ENCODE measurements around the gene THSD7B.

DNA sequence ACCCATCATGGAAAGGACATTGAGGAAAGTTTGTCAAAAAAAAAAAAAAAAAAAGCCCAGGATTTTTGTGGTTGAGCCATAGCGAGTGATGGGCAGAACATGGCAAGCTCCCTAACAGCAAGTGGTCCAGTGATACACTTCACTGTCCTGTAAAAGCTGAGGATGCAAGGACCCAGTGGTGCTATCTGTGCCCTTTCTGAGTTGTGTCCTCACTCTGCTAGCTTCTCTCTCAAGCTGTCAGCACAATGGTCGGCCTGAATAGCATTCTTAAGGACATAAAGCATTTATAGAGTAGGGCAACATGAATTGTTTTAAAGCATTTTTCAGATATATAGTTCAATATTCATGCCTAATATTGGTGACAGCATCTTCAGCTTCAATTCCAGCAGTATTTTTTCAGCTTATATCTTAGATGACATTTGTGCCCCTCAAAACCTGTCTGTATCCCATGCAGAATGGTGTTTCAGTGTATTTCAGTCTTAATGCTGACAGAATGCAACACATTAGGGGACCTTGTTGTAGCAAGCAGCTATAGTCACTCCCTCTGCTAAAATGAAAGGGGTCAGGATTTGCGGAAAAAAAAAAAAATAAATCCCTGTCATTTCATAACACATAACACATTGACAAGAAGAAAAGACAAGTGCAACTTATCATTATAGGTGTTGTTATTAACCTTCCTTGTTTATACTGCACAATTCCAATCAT lies 496.7 kb downstream of the THSD7B start:
- TF ChIP-seq, protein P1, sequence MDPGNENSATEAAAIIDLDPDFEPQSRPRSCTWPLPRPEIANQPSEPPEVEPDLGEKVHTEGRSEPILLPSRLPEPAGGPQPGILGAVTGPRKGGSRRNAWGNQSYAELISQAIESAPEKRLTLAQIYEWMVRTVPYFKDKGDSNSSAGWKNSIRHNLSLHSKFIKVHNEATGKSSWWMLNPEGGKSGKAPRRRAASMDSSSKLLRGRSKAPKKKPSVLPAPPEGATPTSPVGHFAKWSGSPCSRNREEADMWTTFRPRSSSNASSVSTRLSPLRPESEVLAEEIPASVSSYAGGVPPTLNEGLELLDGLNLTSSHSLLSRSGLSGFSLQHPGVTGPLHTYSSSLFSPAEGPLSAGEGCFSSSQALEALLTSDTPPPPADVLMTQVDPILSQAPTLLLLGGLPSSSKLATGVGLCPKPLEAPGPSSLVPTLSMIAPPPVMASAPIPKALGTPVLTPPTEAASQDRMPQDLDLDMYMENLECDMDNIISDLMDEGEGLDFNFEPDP (CRISPR knock-in tag; IDR thresholded peaks at IDR 0.05) = no peak
- TF ChIP-seq ELF1 (tag; IDR thresholded peaks at IDR 0.05) (no peak), MTA1 (IDR thresholded peaks at IDR 0.05; ENCODE audit: borderline replicate concordance) (no peak), MAFK (IDR thresholded peaks at IDR 0.05; ENCODE audit: low read length) (no peak), ZNF143 (CRISPR knock-in tag; IDR thresholded peaks at IDR 0.05) (no peak), CCAR2 (IDR thresholded peaks at IDR 0.05; ENCODE audit: low read depth, low read length) (no peak)
- TF ChIP-seq, protein P2, sequence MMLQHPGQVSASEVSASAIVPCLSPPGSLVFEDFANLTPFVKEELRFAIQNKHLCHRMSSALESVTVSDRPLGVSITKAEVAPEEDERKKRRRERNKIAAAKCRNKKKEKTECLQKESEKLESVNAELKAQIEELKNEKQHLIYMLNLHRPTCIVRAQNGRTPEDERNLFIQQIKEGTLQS (IDR thresholded peaks at IDR 0.05) = no peak
- TF ChIP-seq, protein P2 (CRISPR knock-in tag; conservative IDR thresholded peaks at IDR 0.05) = no peak
- TF ChIP-seq, protein P3, sequence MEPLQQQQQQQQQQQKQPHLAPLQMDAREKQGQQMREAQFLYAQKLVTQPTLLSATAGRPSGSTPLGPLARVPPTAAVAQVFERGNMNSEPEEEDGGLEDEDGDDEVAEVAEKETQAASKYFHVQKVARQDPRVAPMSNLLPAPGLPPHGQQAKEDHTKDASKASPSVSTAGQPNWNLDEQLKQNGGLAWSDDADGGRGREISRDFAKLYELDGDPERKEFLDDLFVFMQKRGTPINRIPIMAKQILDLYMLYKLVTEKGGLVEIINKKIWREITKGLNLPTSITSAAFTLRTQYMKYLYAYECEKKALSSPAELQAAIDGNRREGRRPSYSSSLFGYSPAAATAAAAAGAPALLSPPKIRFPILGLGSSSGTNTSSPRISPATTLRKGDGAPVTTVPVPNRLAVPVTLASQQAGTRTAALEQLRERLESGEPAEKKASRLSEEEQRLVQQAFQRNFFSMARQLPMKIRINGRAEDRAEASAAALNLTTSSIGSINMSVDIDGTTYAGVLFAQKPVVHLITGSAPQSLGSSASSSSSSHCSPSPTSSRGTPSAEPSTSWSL (CRISPR knock-in tag; IDR thresholded peaks at IDR 0.05; ENCODE audit: borderline replicate concordance) = no peak
- TF ChIP-seq, protein P4, sequence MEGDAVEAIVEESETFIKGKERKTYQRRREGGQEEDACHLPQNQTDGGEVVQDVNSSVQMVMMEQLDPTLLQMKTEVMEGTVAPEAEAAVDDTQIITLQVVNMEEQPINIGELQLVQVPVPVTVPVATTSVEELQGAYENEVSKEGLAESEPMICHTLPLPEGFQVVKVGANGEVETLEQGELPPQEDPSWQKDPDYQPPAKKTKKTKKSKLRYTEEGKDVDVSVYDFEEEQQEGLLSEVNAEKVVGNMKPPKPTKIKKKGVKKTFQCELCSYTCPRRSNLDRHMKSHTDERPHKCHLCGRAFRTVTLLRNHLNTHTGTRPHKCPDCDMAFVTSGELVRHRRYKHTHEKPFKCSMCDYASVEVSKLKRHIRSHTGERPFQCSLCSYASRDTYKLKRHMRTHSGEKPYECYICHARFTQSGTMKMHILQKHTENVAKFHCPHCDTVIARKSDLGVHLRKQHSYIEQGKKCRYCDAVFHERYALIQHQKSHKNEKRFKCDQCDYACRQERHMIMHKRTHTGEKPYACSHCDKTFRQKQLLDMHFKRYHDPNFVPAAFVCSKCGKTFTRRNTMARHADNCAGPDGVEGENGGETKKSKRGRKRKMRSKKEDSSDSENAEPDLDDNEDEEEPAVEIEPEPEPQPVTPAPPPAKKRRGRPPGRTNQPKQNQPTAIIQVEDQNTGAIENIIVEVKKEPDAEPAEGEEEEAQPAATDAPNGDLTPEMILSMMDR (IDR thresholded peaks at IDR 0.05 in 2 of 3, conservative IDR thresholded peaks at IDR 0.05 in 1 of 3; ENCODE audit: insufficient read depth in 2 of 3, low read depth in 1 of 3, low read length in 3 of 3) = no peak
- TF ChIP-seq, protein P5, sequence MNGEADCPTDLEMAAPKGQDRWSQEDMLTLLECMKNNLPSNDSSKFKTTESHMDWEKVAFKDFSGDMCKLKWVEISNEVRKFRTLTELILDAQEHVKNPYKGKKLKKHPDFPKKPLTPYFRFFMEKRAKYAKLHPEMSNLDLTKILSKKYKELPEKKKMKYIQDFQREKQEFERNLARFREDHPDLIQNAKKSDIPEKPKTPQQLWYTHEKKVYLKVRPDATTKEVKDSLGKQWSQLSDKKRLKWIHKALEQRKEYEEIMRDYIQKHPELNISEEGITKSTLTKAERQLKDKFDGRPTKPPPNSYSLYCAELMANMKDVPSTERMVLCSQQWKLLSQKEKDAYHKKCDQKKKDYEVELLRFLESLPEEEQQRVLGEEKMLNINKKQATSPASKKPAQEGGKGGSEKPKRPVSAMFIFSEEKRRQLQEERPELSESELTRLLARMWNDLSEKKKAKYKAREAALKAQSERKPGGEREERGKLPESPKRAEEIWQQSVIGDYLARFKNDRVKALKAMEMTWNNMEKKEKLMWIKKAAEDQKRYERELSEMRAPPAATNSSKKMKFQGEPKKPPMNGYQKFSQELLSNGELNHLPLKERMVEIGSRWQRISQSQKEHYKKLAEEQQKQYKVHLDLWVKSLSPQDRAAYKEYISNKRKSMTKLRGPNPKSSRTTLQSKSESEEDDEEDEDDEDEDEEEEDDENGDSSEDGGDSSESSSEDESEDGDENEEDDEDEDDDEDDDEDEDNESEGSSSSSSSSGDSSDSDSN (IDR thresholded peaks at IDR 0.05; ENCODE audit: borderline replicate concordance in 1 of 2, low read depth in 2 of 2, low read length in 2 of 2) = no peak

All from K562 (cell line).